Left cardiac atrium (tissue), 4 donors: Measurements from ENCODE around the gene PFKP. TPM values are rescaled to one million over a fixed set of nuclear protein-coding genes. Genes with fewer than 3 reads are reported as not detected.

ENCODE experiments used
- ATAC-seq, 2 donors: fragments of 200-7000 bp; cut with Tn5 transposase; one replicate each; pipeline ENCODE4 v1.9.1; 2020; ENCODE audit warnings: mild to moderate bottlenecking in 2 of 2, moderate library complexity in 2 of 2
- DNase-seq: peaks from one replicate; pipeline ENCODE4 v3.0.0-alpha.2; 2020
- intact Hi-C, 2 donors: fragments of 100-400 bp; cut with DNase I; formaldehyde crosslinking; loops; one replicate each; pipeline versions ENCODE4 v1.14.1 to v1.15.1; 2022 to 2023
- long read RNA-seq: library from polyadenylated mRNA; unstranded; transcript quantifications from one replicate; pipeline ENCODE4 v2.0.0, GENCODE V29; 2021
- total RNA-seq, 2 donors: library from RNA; stranded (reverse); fragmentation: NEBNext Ultra II Directional; extraction: Animal tissue kit (Norgen Biotek cat#: 25700); gene quantifications; one replicate each; pipeline ENCODE4 v1.2.1, GENCODE V29; 2021
- donor health status: DM: no; HTN: yes; CAD: no.
- donor health status: DM: no; HTN: yes; CAD: no; lungs with severe emphysema.
- donor health status: DM: yes; HTN: yes; CAD: no.
- donor health status: Dilated cardiomyopathy.

Gene PFKP
- 100 to 1,000 TPM in 1 of 2 donors, 10 to 100 TPM in 1; 81.1 to 129 TPM for total RNA-seq
- long read RNA-seq, transcript PFKP-203 (22 exons, 2,654 nt) = major isoform, 214 of 269 reads
- long read RNA-seq, partial matches to known transcripts = 26 of 269 reads
- long read RNA-seq, other reads (novel, unspliced or antisense) = 28 of 269 reads

- intact Hi-C loops = no loop called here
- ATAC-seq (peak; percentile 53 to 66), DNase-seq (peak; percentile 57)
Measured at GRCh38 chr10:3067118-3067858, at the start of gene PFKP. TSS of gene PFKP (plus strand) at chr10:3067548. CDS start at chr10:3067596, 48 bp downstream.

- DNase-seq = no peak
- ATAC-seq = no peak
- intact Hi-C loops = no loop called here
Measured at GRCh38 chr10:3018247-3018646, 49.1 kb upstream of the PFKP start.

- ATAC-seq (no peak), DNase-seq (no peak)
- intact Hi-C loops = no loop called here
Measured at GRCh38 chr10:3020311-3020710, 47.0 kb upstream of the PFKP start.

- ATAC-seq = no peak
- no peak for DNase-seq
- intact Hi-C loops = no loop called here
Measured at GRCh38 chr10:3020881-3021280, 46.5 kb upstream of the PFKP start.

- no peak for ATAC-seq
- intact Hi-C loops = no loop called here
- no peak for DNase-seq
Measured at GRCh38 chr10:3022027-3022426, 45.3 kb upstream of the PFKP start.

GRCh38 chr10:3023892-3024291 lies 43.5 kb upstream of the PFKP start:
- ATAC-seq = no peak
- intact Hi-C loops = no loop called here
- no peak for DNase-seq

GRCh38 chr10:3025026-3025683 lies 42.2 kb upstream of the PFKP start:
- intact Hi-C loops = no loop called here
- ATAC-seq (no peak), DNase-seq (no peak)

- intact Hi-C loops = no loop called here
- no peak for ATAC-seq
- no peak for DNase-seq
Measured at GRCh38 chr10:3027866-3028265, 39.5 kb upstream of the PFKP start.

- DNase-seq (no peak), ATAC-seq (no peak)
- intact Hi-C loops = no loop called here
Measured at GRCh38 chr10:3028441-3028840, 38.9 kb upstream of the PFKP start.

GRCh38 chr10:3030765-3031164 lies 36.6 kb upstream of the PFKP start:
- ATAC-seq (no peak), DNase-seq (no peak)
- intact Hi-C loops = no loop called here

GRCh38 chr10:3031490-3031889 lies 35.9 kb upstream of the PFKP start:
- intact Hi-C loops = no loop called here
- DNase-seq = no peak
- ATAC-seq = no peak

- no peak for DNase-seq
- ATAC-seq = no peak
- intact Hi-C loops = no loop called here
Measured at GRCh38 chr10:3033925-3034324, 33.4 kb upstream of the PFKP start.

- ATAC-seq = no peak
- intact Hi-C loops = no loop called here
- no peak for DNase-seq
Measured at GRCh38 chr10:3034616-3035015, 32.7 kb upstream of the PFKP start.

GRCh38 chr10:3036155-3037021 lies 31.0 kb upstream of the PFKP start:
- ATAC-seq (peak in 1 of 2 donors; percentile 52), DNase-seq (no peak)
- intact Hi-C loops = no loop called here

- ATAC-seq (no peak), DNase-seq (no peak)
- intact Hi-C loops = no loop called here
Measured at GRCh38 chr10:3037182-3037581, 30.2 kb upstream of the PFKP start.

GRCh38 chr10:3040069-3040468 lies 27.3 kb upstream of the PFKP start:
- intact Hi-C loops = loop anchor here in 1 of 2 donors (10.0 kb wide), 1 partner anchor 115 kb away; no protein-coding TSS in a partner anchor
- no peak for ATAC-seq
- DNase-seq = no peak

- ATAC-seq = no peak
- DNase-seq = no peak
- intact Hi-C loops = loop anchor here (2.0 to 10.0 kb wide), 2 partner anchors 114 to 118 kb away; no protein-coding TSS in a partner anchor
Measured at GRCh38 chr10:3042589-3042988, 24.8 kb upstream of the PFKP start.

- ATAC-seq (peak; percentile 61 to 72), DNase-seq (peak; percentile 61)
- intact Hi-C loops = loop anchor here (2.0 to 10.0 kb wide), 2 partner anchors 115 to 119 kb away; no protein-coding TSS in a partner anchor
Measured at GRCh38 chr10:3043512-3044368, 23.6 kb upstream of the PFKP start.
